PFSK-1 (cell line): Measurements from ENCODE around the gene NPIPB8.

Experiments
- FOXP2 ChIP-seq: optimal IDR thresholded peaks from 2 replicates; pipeline ENCODE3; 2011; ENCODE audit warnings: borderline replicate concordance, control low read depth, inconsistent platforms; ENCODE audit not compliant: insufficient read depth; ENCODE audit errors: extremely low read length, extremely low read depth
- POLR2AphosphoS5 ChIP-seq: IDR thresholded peaks from 2 replicates; pipeline ENCODE4 v1.6.1; 2012; ENCODE audit warnings: low read depth, mild to moderate bottlenecking, control low read depth, low read length, moderate library complexity
- REST ChIP-seq, 2 experiments: IDR thresholded peaks; 2 replicates each; pipeline versions ENCODE4 v1.6.1 to v1.8.0; 2011 to 2012; ENCODE audit warnings: low read depth in 2 of 2, low read length in 2 of 2, control low read depth in 1 of 2, inconsistent platforms in 1 of 2, mild to moderate bottlenecking in 1 of 2, moderate library complexity in 1 of 2; ENCODE audit not compliant: insufficient read depth in 1 of 2
- SIN3A ChIP-seq: IDR thresholded peaks from 2 replicates; pipeline ENCODE4 v1.6.1; 2012; ENCODE audit warnings: mild to moderate bottlenecking, low read length, moderate library complexity, borderline replicate concordance; ENCODE audit not compliant: insufficient read depth
- TAF1 ChIP-seq: IDR thresholded peaks from 2 replicates; pipeline ENCODE4 v1.6.1; 2012; ENCODE audit warnings: low read length, control low read depth, borderline replicate concordance; ENCODE audit not compliant: insufficient read depth

The NPIPB8 gene

GRCh38 chr16:28592511-28592910, 45.4 kb upstream of the NPIPB8 start:
- no peak for TF ChIP-seq TAF1
- no peak for TF ChIP-seq SIN3A
- TF ChIP-seq POLR2AphosphoS5: no peak

- TF ChIP-seq SIN3A: no peak
- no peak for TF ChIP-seq FOXP2
- no peak for TF ChIP-seq TAF1
- no peak for TF ChIP-seq REST (IDR thresholded peaks at IDR 0.05; ENCODE audit: insufficient read depth in 1 of 2, low read depth in 2 of 2, low read length in 2 of 2)
- no peak for TF ChIP-seq POLR2AphosphoS5
These were observed 44.8 kb upstream of the NPIPB8 start for GRCh38 chr16:28592979-28593553.

- no peak for TF ChIP-seq SIN3A
- TF ChIP-seq REST (IDR thresholded peaks at IDR 0.05; ENCODE audit: insufficient read depth in 1 of 2, low read depth in 2 of 2, low read length in 2 of 2): no peak
- TF ChIP-seq FOXP2: no peak
- TF ChIP-seq TAF1: no peak
- TF ChIP-seq POLR2AphosphoS5: no peak
These were observed 41.7 kb upstream of the NPIPB8 start for GRCh38 chr16:28596115-28596630.

- no peak for TF ChIP-seq FOXP2
- TF ChIP-seq TAF1: no peak
- no peak for TF ChIP-seq REST (IDR thresholded peaks at IDR 0.05; ENCODE audit: insufficient read depth in 1 of 2, low read depth in 2 of 2, low read length in 2 of 2)
- no peak for TF ChIP-seq SIN3A
- no peak for TF ChIP-seq POLR2AphosphoS5
These were observed 40.8 kb upstream of the NPIPB8 start, which contains the start of gene SULT1A2 for GRCh38 chr16:28596840-28597691. Gene SULT1A2, minus strand, starts transcription at chr16:28597050. Its CDS starts 1,120 bp downstream, at chr16:28595930.

- TF ChIP-seq REST (IDR thresholded peaks at IDR 0.05; ENCODE audit: insufficient read depth in 1 of 2, low read depth in 2 of 2, low read length in 2 of 2) (no peak), TAF1 (no peak), FOXP2 (no peak), SIN3A (no peak), POLR2AphosphoS5 (no peak)
These were observed 40.1 kb upstream of the NPIPB8 start for GRCh38 chr16:28597692-28598261.
